H1 (cell line): ENCODE data around the gene TOP2B. TPM values are rescaled to one million over a fixed set of nuclear protein-coding genes. Genes with fewer than 3 reads are reported as not detected.

Experiments used
- CTCF ChIA-PET: fragments of 300-600 bp; sonication (Branson Sonifier 250); formaldehyde crosslinking; loops from one replicate; lab custom pipeline; 2021; ENCODE audit not compliant: partially characterized antibody; lab: Charles Lee
- POLR2A ChIA-PET: fragments of 300-600 bp; sonication (Branson Sonifier 250); formaldehyde crosslinking; loops from one replicate; lab custom pipeline; 2021; ENCODE audit warnings: inconsistent platforms; ENCODE audit not compliant: partially characterized antibody; lab: Charles Lee
- DNase-seq, 2 experiments: peaks; one replicate each; pipeline versions ENCODE4 v3.0.0 to v3.0.0-alpha.2; 2010 to 2022; ENCODE audit warnings: low spot score in 2 of 2, low read depth in 1 of 2, mixed read lengths in 1 of 2
- FAIRE-seq: peaks from 2 replicates; lab custom pipeline; 2011; peaks lifted over from hg19 to GRCh38; lab: Jason Lieb, UNC
- H2AFZ ChIP-seq: 2 replicates; pipeline ENCODE4 v1.8.1; 2012; ENCODE audit warnings: low read length, inconsistent platforms
- H2AK5ac ChIP-seq: 2 replicates; pipeline ENCODE4 v1.6.1; 2013; ENCODE audit warnings: low read depth, low read length
- H2BK120ac ChIP-seq: replicated peaks from 2 replicates; pipeline ENCODE3; 2013; ENCODE audit warnings: low read depth, low read length, inconsistent platforms
- H2BK12ac ChIP-seq: 2 replicates; pipeline ENCODE4 v1.6.1; 2013; ENCODE audit warnings: low read depth, low read length
- H2BK15ac ChIP-seq: 2 replicates; pipeline ENCODE4 v1.6.1; 2013; ENCODE audit warnings: low read length
- H2BK20ac ChIP-seq: 2 replicates; pipeline ENCODE4 v1.6.1; 2013; ENCODE audit warnings: low read length
- H2BK5ac ChIP-seq: 2 replicates; pipeline ENCODE4 v1.6.1; 2013; ENCODE audit warnings: low read depth, low read length
- H3K14ac ChIP-seq: 2 replicates; pipeline ENCODE4 v1.6.1; 2013; ENCODE audit warnings: inconsistent platforms; ENCODE audit not compliant: insufficient read length
- H3K18ac ChIP-seq: 2 replicates; pipeline ENCODE4 v1.6.1; 2013; ENCODE audit warnings: low read length; ENCODE audit errors: extremely low read depth
- H3K23ac ChIP-seq: 2 replicates; pipeline ENCODE4 v1.6.1; 2013; ENCODE audit warnings: inconsistent platforms; ENCODE audit not compliant: insufficient read length
- H3K23me2 ChIP-seq: 2 replicates; pipeline ENCODE4 v1.6.1; 2013; ENCODE audit warnings: low read depth, low read length
- H3K27ac ChIP-seq: 2 replicates; pipeline ENCODE4 v1.6.1; 2011; ENCODE audit warnings: low read depth, low read length, inconsistent platforms
- H3K27me3 ChIP-seq, 4 experiments: replicated peaks in 1 of 4; 1 replicate in 1 of 4; 2 replicates in 3 of 4; pipeline versions ENCODE4 v1.6.1 to v1.8.1; 2011 to 2013; ENCODE audit warnings: low read length in 3 of 4, mild to moderate bottlenecking in 3 of 4, inconsistent platforms in 2 of 4, mixed read lengths in 2 of 4, moderate library complexity in 1 of 4; ENCODE audit not compliant: control insufficient read depth in 3 of 4, insufficient read depth in 3 of 4; ENCODE audit errors: extremely low read depth in 1 of 4
- H3K36me3 ChIP-seq, 4 experiments: 2 replicates each; pipeline versions ENCODE4 v1.6.1 to v1.8.1; 2011 to 2013; ENCODE audit warnings: mild to moderate bottlenecking in 4 of 4, low read length in 3 of 4, moderate library complexity in 2 of 4, control low read depth in 1 of 4, inconsistent platforms in 1 of 4; ENCODE audit not compliant: insufficient read depth in 4 of 4, control insufficient read depth in 2 of 4
- H3K4ac ChIP-seq: replicated peaks from 2 replicates; pipeline ENCODE3; 2013; ENCODE audit warnings: low read length, low read depth, mixed read lengths, inconsistent platforms; ENCODE audit not compliant: insufficient read length
- H3K4me1 ChIP-seq, 4 experiments: replicated peaks in 1 of 4; 1 replicate in 1 of 4; 2 replicates in 3 of 4; pipeline versions ENCODE4 v1.6.1 to v1.8.1; 2011 to 2013; ENCODE audit warnings: low read length in 3 of 4, inconsistent platforms in 2 of 4, mixed read lengths in 1 of 4; ENCODE audit not compliant: insufficient read depth in 4 of 4, control insufficient read depth in 3 of 4
- H3K4me2 ChIP-seq, 2 experiments: 2 replicates each; pipeline versions ENCODE4 v1.6.1 to v1.8.1; 2011 to 2013; ENCODE audit warnings: low read depth in 2 of 2, low read length in 2 of 2, control low read depth in 1 of 2, inconsistent platforms in 1 of 2, mild to moderate bottlenecking in 1 of 2; ENCODE audit not compliant: insufficient read depth in 1 of 2
- H3K4me3 ChIP-seq, 4 experiments: fragments of 200-600, 300-600 bp in 1 of 4; sonication (generic), shearing (Covaris generic), sonication (Bioruptor Twin) in 1 of 4; 2 replicates each; pipeline versions ENCODE4 v1.5.1 to v1.8.1; 2011 to 2016; ENCODE audit warnings: low read length in 4 of 4, low read depth in 3 of 4, control low read depth in 2 of 4, inconsistent platforms in 2 of 4, mild to moderate bottlenecking in 2 of 4, mixed read lengths in 1 of 4, moderate library complexity in 1 of 4; ENCODE audit not compliant: insufficient read depth in 2 of 4; ENCODE audit errors: extremely low read depth in 1 of 4
- H3K56ac ChIP-seq: replicated peaks from 2 replicates; pipeline ENCODE3; 2013; ENCODE audit warnings: low read depth, mild to moderate bottlenecking, mixed read lengths, low read length, inconsistent platforms; ENCODE audit not compliant: insufficient read length
- H3K79me1 ChIP-seq: 2 replicates; pipeline ENCODE4 v1.6.1; 2013; ENCODE audit warnings: low read depth, low read length, control low read depth
- H3K79me2 ChIP-seq, 2 experiments: 2 replicates each; pipeline versions ENCODE4 v1.6.1 to v1.8.1; 2012 to 2013; ENCODE audit warnings: low read length in 2 of 2, mild to moderate bottlenecking in 2 of 2, inconsistent platforms in 1 of 2; ENCODE audit not compliant: insufficient read depth in 2 of 2, control insufficient read depth in 1 of 2
- H3K9ac ChIP-seq, 4 experiments: replicated peaks in 1 of 4; 1 replicate in 1 of 4; 2 replicates in 3 of 4; pipeline versions ENCODE4 v1.6.1 to v1.8.1; 2011 to 2013; ENCODE audit warnings: low read depth in 3 of 4, low read length in 3 of 4, control low read depth in 2 of 4, mild to moderate bottlenecking in 2 of 4, moderate library complexity in 2 of 4, inconsistent platforms in 1 of 4; ENCODE audit errors: extremely low read depth in 1 of 4
- H3K9me3 ChIP-seq, 2 experiments: 2 replicates each; pipeline versions ENCODE4 v1.6.1 to v1.8.1; 2012 to 2013; ENCODE audit warnings: mild to moderate bottlenecking in 2 of 2, moderate library complexity in 2 of 2, control low read depth in 1 of 2, inconsistent platforms in 1 of 2, low read depth in 1 of 2, low read length in 1 of 2, mixed read lengths in 1 of 2; ENCODE audit not compliant: insufficient read depth in 2 of 2
- H4K20me1 ChIP-seq, 2 experiments: replicated peaks in 1 of 2; 2 replicates each; pipeline versions ENCODE3 to v1.8.1; 2011 to 2013; ENCODE audit warnings: inconsistent platforms in 2 of 2, low read length in 2 of 2, mild to moderate bottlenecking in 1 of 2; ENCODE audit not compliant: insufficient read depth in 2 of 2, control insufficient read depth in 1 of 2
- H4K5ac ChIP-seq: 2 replicates; pipeline ENCODE4 v1.6.1; 2013; ENCODE audit warnings: low read length, low read depth, mixed read lengths, inconsistent platforms; ENCODE audit not compliant: insufficient read length
- H4K8ac ChIP-seq: 2 replicates; pipeline ENCODE4 v1.8.0; 2013; ENCODE audit warnings: mild to moderate bottlenecking, moderate library complexity, low read length, inconsistent platforms; ENCODE audit not compliant: insufficient read depth; ENCODE audit errors: extremely low read depth
- H4K91ac ChIP-seq: replicated peaks from 2 replicates; pipeline ENCODE3; 2013; ENCODE audit warnings: low read length, mixed read lengths, inconsistent platforms; ENCODE audit not compliant: insufficient read length
- BCL11A ChIP-seq, 2 experiments: IDR thresholded peaks; one replicate each; pipeline ENCODE4 v1.6.1; 2011; ENCODE audit warnings: low read depth in 2 of 2, low read length in 2 of 2, mild to moderate bottlenecking in 2 of 2
- CBX8 ChIP-seq: fragments of 300-800, 300-1000 bp; sonication (generic); IDR thresholded peaks from 2 replicates; pipeline ENCODE4 v1.7.1; 2016; ENCODE audit warnings: low read depth, low read length, borderline replicate concordance
- CHD1 ChIP-seq: IDR thresholded peaks from 2 replicates; pipeline ENCODE4 v1.6.1; 2012; ENCODE audit warnings: low read depth, low read length, improper control_type of control experiment
- HDAC2 ChIP-seq, 2 experiments: fragments of 300-600 bp in 1 of 2; sonication (generic) in 1 of 2; IDR thresholded peaks; 2 replicates each; pipeline ENCODE4 v1.6.1; 2011 to 2012; ENCODE audit warnings: low read depth in 2 of 2, low read length in 2 of 2, mild to moderate bottlenecking in 2 of 2, moderate library complexity in 2 of 2, borderline replicate concordance in 1 of 2, inconsistent platforms in 1 of 2
- MAFK ChIP-seq: IDR thresholded peaks from 2 replicates; pipeline ENCODE4 v1.6.1; 2012; ENCODE audit warnings: low read depth, mild to moderate bottlenecking, improper control_type of control experiment, low read length
- MAX ChIP-seq: IDR thresholded peaks from 2 replicates; pipeline ENCODE4 v1.6.1; 2012; ENCODE audit warnings: inconsistent platforms
- SIX5 ChIP-seq: IDR thresholded peaks from 2 replicates; pipeline ENCODE4 v1.6.1; 2011; ENCODE audit warnings: mild to moderate bottlenecking, low read depth, low read length
- WGBS, 2 experiments: shearing (Covaris generic) in 1 of 2; methylation state at CpG; one replicate each; pipeline versions ENCODE4 v1.1.6 to v1.1.7; 2013 to 2015; ENCODE audit warnings: low lambda C conversion rate in 2 of 2, mixed read lengths in 2 of 2, inconsistent platforms in 1 of 2, low coverage in 1 of 2, missing lambda C conversion rate in 1 of 2; ENCODE audit not compliant: insufficient replicate concordance in 2 of 2, insufficient coverage in 1 of 2, insufficient read length in 1 of 2; ENCODE audit errors: extremely low coverage in 1 of 2, missing lambda C conversion rate in 1 of 2; 5-methylcytosine and 5-hydroxymethylcytosine counted together
- polyA plus RNA-seq, 7 experiments: library from polyadenylated mRNA; depleted of rRNA in 3 of 7; stranded (reverse) in 5 of 7; unstranded in 2 of 7; fragments of >200 nt in 5 of 7; fragments of 200-250 nt in 2 of 7; gene quantifications; 1 replicate in 5 of 7; 2 replicates in 1 of 7; 4 replicates in 1 of 7; pipeline versions ENCODE4 v1.2.1 to v1.2.3, GENCODE V29; 2011 to 2013; ENCODE audit warnings: missing spikeins in 2 of 7, mixed read lengths in 2 of 7
- total RNA-seq: library from RNA; stranded (reverse); fragmentation: NEBNext Ultra II Directional; extraction: Animal tissue kit (Norgen Biotek cat#: 25700); gene quantifications from 2 replicates; pipeline ENCODE4 v1.2.1, GENCODE V29; 2021

TOP2B gene
- total and polyA plus RNA-seq, 2 of the 8 experiments (the other 6 are each of a cell fraction or from before 2014, with no cell fraction given) = 34.9 to 206 TPM

GRCh38 chr3:25568525-25569078 lies 96.1 kb downstream of the TOP2B start:
- Histone ChIP-seq H3K27me3 (no peaks in the 10 kb centered on the region), H3K9me3 (no peaks in the 10 kb centered on the region), H3K79me1 (no peaks in the 10 kb centered on the region), H3K4me1 (no peaks in the 10 kb centered on the region; a peak in 1 of 7 replicates), H4K20me1 (no peaks in the 10 kb centered on the region), H2BK120ac (no peak overlapping the region), H3K79me2 (no peaks in the 10 kb centered on the region)
- no peak for DNase-seq
- no peak for FAIRE-seq
- CTCF ChIA-PET = interaction anchor here (0.6 to 12.1 kb wide), 9 partner anchors 9 to 1502 kb away, joined by 3 to 138 read pairs (median 5); no protein-coding TSS in a partner anchor
- TF ChIP-seq BCL11A (IDR thresholded peaks at IDR 0.05; ENCODE audit: low read depth in 2 of 2, low read length in 2 of 2) (no peak), CHD1 (no peak), MAX (no peak), HDAC2 (IDR thresholded peaks at IDR 0.05; ENCODE audit: borderline replicate concordance in 1 of 2, low read depth in 2 of 2, low read length in 2 of 2) (no peak), SIX5 (no peak), CBX8 (no peak), MAFK (no peak)
- TF ChIP-seq, all 59 proteins: peak for 0
- H3K23me2 ChIP-seq = no peaks in the 10 kb centered on the region; the same call in 1 of the 2 replicates
- H4K8ac ChIP-seq = no peak overlapping the region
- H2AFZ ChIP-seq = no peak overlapping the region
- no peak overlapping the region for H3K4me3 ChIP-seq
- no peak overlapping the region for H4K5ac ChIP-seq
- H2AK5ac ChIP-seq = no peak overlapping the region
- H3K56ac ChIP-seq = no peak overlapping the region
- no peaks in the 10 kb centered on the region for H3K36me3 ChIP-seq
- no peak overlapping the region for H3K4me2 ChIP-seq
- H3K14ac ChIP-seq = no peak overlapping the region
- POLR2A ChIA-PET = interaction anchor here (0.6 kb wide), 1 partner anchor 58 kb away, joined by 3 read pairs; no protein-coding TSS in a partner anchor
- no peak overlapping the region for H2BK12ac ChIP-seq
- no peak overlapping the region for H3K9ac ChIP-seq
- 87% methylated on average over 9 of the region's 10 CpGs; no CpG with 5 or more reads in 1 of the 2 experiments for WGBS, 2 experiments
- H2BK5ac ChIP-seq = no peak overlapping the region
- no peak overlapping the region for H4K91ac ChIP-seq
- no peak overlapping the region for H3K23ac ChIP-seq
- no peak overlapping the region for H2BK15ac ChIP-seq
- no peak overlapping the region for H2BK20ac ChIP-seq
- no peak overlapping the region for H3K27ac ChIP-seq
- H3K18ac ChIP-seq = no peak overlapping the region
- no peak overlapping the region for H3K4ac ChIP-seq
